Measurements from ENCODE around the gene CCND3.
A peak's percentile ranks its signal among the peaks of the same experiment; 100 is the strongest.
"Not testable (repeated sequence)": the region's sequence is repeated elsewhere in the genome, so short reads cannot be mapped to it uniquely, and the experiment has no call there.

The CCND3 gene

GRCh38 chr6:41954668-41955067, 13.1 kb upstream of the CCND3 start:
- DNase-seq: no peak

- DNase-seq: no peak
These were observed 6.1 kb upstream of the CCND3 start for GRCh38 chr6:41947581-41948220.

GRCh38 chr6:41943456-41943855, 1.8 kb upstream of the CCND3 start:
- no peak for DNase-seq

GRCh38 chr6:41942882-41943281, 1.3 kb upstream of the CCND3 start:
- not testable (repeated sequence) for DNase-seq

GRCh38 chr6:41942067-41942851, 651 bp upstream of the CCND3 start:
- peak in 3 of 56 donors; percentile 21 to 55 (median 41) for DNase-seq

GRCh38 chr6:41940759-41941279, 789 bp downstream of the CCND3 start:
- peak in 32 of 56 donors; percentile 12 to 67 (median 45) for DNase-seq

- peak in 1 of 56 donors; percentile 2 for DNase-seq
These were observed 1.5 kb downstream of the CCND3 start for GRCh38 chr6:41939848-41940758.

- DNase-seq: peak in 29 of 56 donors; percentile 2 to 53 (median 23)
These were observed 2.3 kb downstream of the CCND3 start for GRCh38 chr6:41939176-41939847.

GRCh38 chr6:41938590-41939175, 2.9 kb downstream of the CCND3 start:
- DNase-seq: no peak

- peak in 1 of 56 donors; percentile 3 for DNase-seq
These were observed 3.6 kb downstream of the CCND3 start for GRCh38 chr6:41937861-41938574.

GRCh38 chr6:41937472-41937860, 4.1 kb downstream of the CCND3 start:
- DNase-seq: no peak

GRCh38 chr6:41936073-41936837, 5.4 kb downstream of the CCND3 start:
- DNase-seq: peak in 54 of 56 donors; percentile 21 to 87 (median 66)

GRCh38 chr6:41935685-41936072, 5.9 kb downstream of the CCND3 start:
- DNase-seq: no peak

- no peak for DNase-seq
These were observed 6.4 kb downstream of the CCND3 start for GRCh38 chr6:41935193-41935574.

- DNase-seq: no peak
These were observed 7.1 kb downstream of the CCND3 start for GRCh38 chr6:41934278-41935192.

GRCh38 chr6:41932378-41932777, 9.2 kb downstream of the CCND3 start:
- DNase-seq: no peak

GRCh38 chr6:41931792-41932191, 9.8 kb downstream of the CCND3 start:
- DNase-seq: no peak

GRCh38 chr6:41929924-41930323, 11.7 kb downstream of the CCND3 start:
- no peak for DNase-seq

Data from amygdala (tissue), 56 donors.